ENCODE data around the gene REXO5. TPM values are rescaled to one million over a fixed set of nuclear protein-coding genes. Genes with fewer than 3 reads are reported as not detected.

REXO5 gene
- total and polyA plus RNA-seq, 9 of the 15 experiments (the other 6 are each of a cell fraction or from before 2014, with no cell fraction given): 10.5 to 45.1 (median 25.4) TPM

DNA sequence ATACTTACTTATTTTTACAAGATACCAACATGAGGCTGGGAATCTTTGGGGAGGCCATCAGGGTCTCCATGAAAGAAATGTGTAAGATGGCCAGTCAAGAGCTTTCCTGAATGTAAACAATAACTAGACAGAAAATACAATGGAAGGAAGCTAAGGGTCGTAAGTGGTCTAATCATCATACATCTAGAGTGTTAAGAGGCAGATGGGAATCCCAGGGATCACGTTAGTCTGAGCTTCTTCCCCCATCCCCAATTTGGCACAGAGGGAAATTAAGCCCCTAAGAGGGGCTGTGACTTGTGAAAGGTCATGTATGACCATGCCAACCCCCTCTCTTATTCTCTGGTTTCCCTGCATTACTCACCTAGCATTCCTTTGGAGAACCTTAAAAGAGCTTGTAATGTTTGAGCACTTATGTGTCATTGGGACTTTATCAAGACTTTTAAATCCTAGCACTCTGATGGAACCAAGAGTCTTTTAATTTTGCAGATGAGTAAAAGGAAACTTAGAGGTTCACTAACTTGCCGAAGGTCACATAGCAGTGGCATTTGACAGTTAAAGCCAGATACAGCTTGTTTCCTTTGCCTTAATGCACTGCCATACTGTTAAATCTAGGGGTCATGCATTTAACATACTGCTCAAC is 47.8 kb downstream of the REXO5 start (continued):
- TF ChIP-seq ETS1 (conservative IDR thresholded peaks at IDR 0.05; ENCODE audit: control insufficient read depth, low read depth, low read length): no peak

- WGBS (ENCODE audit: insufficient coverage, low coverage, missing lambda C conversion rate): 58% methylated on average over 2 of the region's 2 CpGs
- ATAC-seq: no peak
- no peak overlapping the region for H3K9ac ChIP-seq (ENCODE audit: insufficient read depth in 1 of 2, low read depth in 2 of 2, low read length in 2 of 2)
- peaks cover 10% of the 10 kb centered on the region; the same call in 2 of the 3 replicates for H3K36me3 ChIP-seq (ENCODE audit: control insufficient read depth, insufficient read depth, low read length)
- no TSS peak for BruUV-seq (replicated peaks)
- ChIA-PET CTCF (ENCODE audit: low intra/inter-chr PET ratio) (no interaction called here), POLR2A (interaction anchor here (0.9 to 1.4 kb wide), 2 partner anchors 8 to 11 kb away, joined by 5 to 8 read pairs; no protein-coding TSS in a partner anchor)
- H3K27ac ChIP-seq (ENCODE audit: extremely low read depth, low read depth, low read length): no peak overlapping the region
- H3K9me1 ChIP-seq (ENCODE audit: control insufficient read depth, insufficient read depth, low read length): no peaks in the 10 kb centered on the region
- no peak overlapping the region for H3K4me2 ChIP-seq (ENCODE audit: insufficient read depth, low read length)
- intact Hi-C loops (cut with micrococcal nuclease): loop anchor here (5.0 to 10.0 kb wide), 3 partner anchors 47 to 450 kb away; partner anchors contain the start of genes DCUN1D3 and LYRM1
- H4K20me1 ChIP-seq (replicated peaks; ENCODE audit: control insufficient read depth, insufficient read depth, low read length): no peaks in the 10 kb centered on the region
- H3K4me1 ChIP-seq (replicated peaks in 1 of 2; ENCODE audit: control insufficient read depth in 2 of 2, insufficient read depth in 2 of 2, low read length in 2 of 2): no peaks in the 10 kb centered on the region; a peak in 1 of 5 replicates
- no peaks in the 10 kb centered on the region for H3K9me3 ChIP-seq (replicated peaks; ENCODE audit: control insufficient read depth, insufficient read depth, low read depth, low read length)
- no peaks in the 10 kb centered on the region for H3K79me2 ChIP-seq (ENCODE audit: control insufficient read depth, insufficient read depth, low read length)
- H3K4me3 ChIP-seq: no peak overlapping the region
- no peak for DNase-seq (ENCODE audit: extremely low read depth in 1 of 4, low spot score in 3 of 4)
- no peaks in the 10 kb centered on the region for H3K27me3 ChIP-seq (ENCODE audit: control insufficient read depth in 2 of 2, insufficient read depth in 2 of 2, low read length in 2 of 2)
- in situ Hi-C loops (cut with MboI): loop anchor here (5.0 kb wide), 2 partner anchors 97 to 232 kb away; no protein-coding TSS in a partner anchor
- FAIRE-seq: no peak
- H2AFZ ChIP-seq (ENCODE audit: low read depth, low read length): no peak overlapping the region
- no peak for TF ChIP-seq ZBTB7A (IDR thresholded peaks at IDR 0.05; ENCODE audit: borderline replicate concordance, control insufficient read depth, low read depth, low read length)
- no peak for TF ChIP-seq ZNF197 (CRISPR knock-in tag; IDR thresholded peaks at IDR 0.05; ENCODE audit: low read depth)
- TF ChIP-seq ZNF785 (CRISPR knock-in tag; IDR thresholded peaks at IDR 0.05): no peak
- TF ChIP-seq, protein P1, sequence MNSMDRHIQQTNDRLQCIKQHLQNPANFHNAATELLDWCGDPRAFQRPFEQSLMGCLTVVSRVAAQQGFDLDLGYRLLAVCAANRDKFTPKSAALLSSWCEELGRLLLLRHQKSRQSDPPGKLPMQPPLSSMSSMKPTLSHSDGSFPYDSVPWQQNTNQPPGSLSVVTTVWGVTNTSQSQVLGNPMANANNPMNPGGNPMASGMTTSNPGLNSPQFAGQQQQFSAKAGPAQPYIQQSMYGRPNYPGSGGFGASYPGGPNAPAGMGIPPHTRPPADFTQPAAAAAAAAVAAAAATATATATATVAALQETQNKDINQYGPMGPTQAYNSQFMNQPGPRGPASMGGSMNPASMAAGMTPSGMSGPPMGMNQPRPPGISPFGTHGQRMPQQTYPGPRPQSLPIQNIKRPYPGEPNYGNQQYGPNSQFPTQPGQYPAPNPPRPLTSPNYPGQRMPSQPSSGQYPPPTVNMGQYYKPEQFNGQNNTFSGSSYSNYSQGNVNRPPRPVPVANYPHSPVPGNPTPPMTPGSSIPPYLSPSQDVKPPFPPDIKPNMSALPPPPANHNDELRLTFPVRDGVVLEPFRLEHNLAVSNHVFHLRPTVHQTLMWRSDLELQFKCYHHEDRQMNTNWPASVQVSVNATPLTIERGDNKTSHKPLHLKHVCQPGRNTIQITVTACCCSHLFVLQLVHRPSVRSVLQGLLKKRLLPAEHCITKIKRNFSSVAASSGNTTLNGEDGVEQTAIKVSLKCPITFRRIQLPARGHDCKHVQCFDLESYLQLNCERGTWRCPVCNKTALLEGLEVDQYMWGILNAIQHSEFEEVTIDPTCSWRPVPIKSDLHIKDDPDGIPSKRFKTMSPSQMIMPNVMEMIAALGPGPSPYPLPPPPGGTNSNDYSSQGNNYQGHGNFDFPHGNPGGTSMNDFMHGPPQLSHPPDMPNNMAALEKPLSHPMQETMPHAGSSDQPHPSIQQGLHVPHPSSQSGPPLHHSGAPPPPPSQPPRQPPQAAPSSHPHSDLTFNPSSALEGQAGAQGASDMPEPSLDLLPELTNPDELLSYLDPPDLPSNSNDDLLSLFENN (IDR thresholded peaks at IDR 0.05; ENCODE audit: low read depth in 2 of 2, low read length in 2 of 2): no peak
- TF ChIP-seq NR0B1 (IDR thresholded peaks at IDR 0.05; ENCODE audit: partially characterized antibody): no peak
- no peak for TF ChIP-seq ZNF354B (CRISPR knock-in tag; IDR thresholded peaks at IDR 0.05)
- TF ChIP-seq ZNF79 (CRISPR knock-in tag; IDR thresholded peaks at IDR 0.05; ENCODE audit: low read depth): no peak
- TF ChIP-seq CCAR2 (IDR thresholded peaks at IDR 0.05; ENCODE audit: low read depth, low read length): no peak
- no peak for TF ChIP-seq TFAP4 (CRISPR knock-in tag; IDR thresholded peaks at IDR 0.05; ENCODE audit: borderline replicate concordance)
- TF ChIP-seq SAFB2 (IDR thresholded peaks at IDR 0.05; ENCODE audit: borderline replicate concordance, low read depth, low read length, severe bottlenecking): no peak
- TF ChIP-seq NR2F6 (CRISPR knock-in tag; IDR thresholded peaks at IDR 0.05): no peak
Observed at GRCh38 chr16:20854963-20855362, 48.6 kb downstream of the REXO5 start.
